Tibial artery (tissue), 4 donors: ENCODE measurements around the gene LEAP2.
"Not testable (repeated sequence)": the region's sequence is repeated elsewhere in the genome, so short reads cannot be mapped to it uniquely, and the experiment has no call there.

Experiments
- DNase-seq, 2 donors: peaks; one replicate each; pipeline ENCODE4 v3.0.0-alpha.2; 2019
- H3K27ac ChIP-seq, 2 donors: fragments of 200-600 bp; sonication (generic) in 1 of 2; 1 replicate in 1 of 2; 2 replicates in 1 of 2; pipeline ENCODE4 v1.5.1; 2018 to 2019; ENCODE audit warnings: mild to moderate bottlenecking in 1 of 2
- H3K27me3 ChIP-seq, 2 donors: fragments of 200-600 bp; sonication (generic) in 1 of 2; one replicate each; pipeline versions ENCODE4 v1.5.1 to v1.6.0; 2016 to 2019
- H3K36me3 ChIP-seq, 3 donors: fragments of 200-600 bp; sonication (generic) in 2 of 3; one replicate each; pipeline ENCODE4 v1.5.1; 2016 to 2019; ENCODE audit warnings: mild to moderate bottlenecking in 2 of 3
- H3K4me1 ChIP-seq, 4 donors: fragments of 200-600 bp; sonication (generic) in 2 of 4; 1 replicate in 3 of 4; 2 replicates in 1 of 4; pipeline ENCODE4 v1.5.1; 2016 to 2019
- H3K4me3 ChIP-seq, 2 donors: fragments of 200-600 bp; sonication (generic) in 1 of 2; 1 replicate in 1 of 2; 2 replicates in 1 of 2; pipeline ENCODE4 v1.5.1; 2018 to 2019; ENCODE audit warnings: mild to moderate bottlenecking in 2 of 2
- H3K9me3 ChIP-seq, 3 donors: fragments of 200-600 bp; sonication (generic) in 1 of 3; one replicate each; pipeline ENCODE4 v1.5.1; 2016 to 2019
- CTCF ChIP-seq, 2 experiments: fragments of 200-600 bp in 1 of 2; fragments of 450-650 bp in 1 of 2; IDR thresholded peaks; one replicate each; pipeline ENCODE4 v1.5.1; 2017 to 2019; ENCODE audit warnings: antibody characterized with exemption in 2 of 2, mild to moderate bottlenecking in 1 of 2, moderate library complexity in 1 of 2
- intact Hi-C: fragments of 100-400 bp; cut with DNase I; formaldehyde crosslinking; loops from one replicate; pipeline ENCODE4 v1.15.0; 2023; ENCODE audit warnings: low total_unique reads

The LEAP2 gene

GRCh38 chr5:132848270-132848669, 25.2 kb upstream of the LEAP2 start:
- no peak for TF ChIP-seq CTCF (IDR thresholded peaks at IDR 0.05)
- Histone ChIP-seq H3K4me1 (no peaks in the 10 kb centered on the region), H3K27me3 (no peaks in the 10 kb centered on the region), H3K4me3 (no peak overlapping the region), H3K36me3 (no peaks in the 10 kb centered on the region), H3K9me3 (no peaks in the 10 kb centered on the region), H3K27ac (no peak overlapping the region)
- no peak for DNase-seq
- intact Hi-C loops = no loop called here

- TF ChIP-seq CTCF (IDR thresholded peaks at IDR 0.05) = no peak
Observed at GRCh38 chr5:132849347-132849746, 24.1 kb upstream of the LEAP2 start.

GRCh38 chr5:132850066-132850465, 23.4 kb upstream of the LEAP2 start:
- H3K9me3 ChIP-seq = no peaks in the 10 kb centered on the region
- no peaks in the 10 kb centered on the region for H3K4me1 ChIP-seq
- intact Hi-C loops = no loop called here

More at GRCh38 chr5:132849347-132849746, 24.1 kb upstream of the LEAP2 start:
- intact Hi-C loops = no loop called here
- Histone ChIP-seq H3K4me1 (no peaks in the 10 kb centered on the region), H3K36me3 (no peaks in the 10 kb centered on the region), H3K4me3 (no peak overlapping the region), H3K9me3 (no peaks in the 10 kb centered on the region), H3K27ac (no peak overlapping the region), H3K27me3 (no peaks in the 10 kb centered on the region)
- no peak for DNase-seq

GRCh38 chr5:132853323-132853722, 20.1 kb upstream of the LEAP2 start:
- Histone ChIP-seq H3K9me3 (no peaks in the 10 kb centered on the region), H3K4me3 (no peak overlapping the region), H3K4me1 (no peaks in the 10 kb centered on the region), H3K36me3 (no peaks in the 10 kb centered on the region), H3K27me3 (no peaks in the 10 kb centered on the region), H3K27ac (no peak overlapping the region)
- intact Hi-C loops = no loop called here
- no peak for DNase-seq
- TF ChIP-seq CTCF (IDR thresholded peaks at IDR 0.05) = no peak

More at GRCh38 chr5:132850066-132850465, 23.4 kb upstream of the LEAP2 start:
- no peak for DNase-seq
- H3K36me3 ChIP-seq = no peaks in the 10 kb centered on the region
- H3K27me3 ChIP-seq = no peaks in the 10 kb centered on the region
- TF ChIP-seq CTCF (IDR thresholded peaks at IDR 0.05) = no peak
- no peak overlapping the region for H3K27ac ChIP-seq
- H3K4me3 ChIP-seq = no peak overlapping the region

- H3K4me1 ChIP-seq = no peaks in the 10 kb centered on the region
- H3K27ac ChIP-seq = no peak overlapping the region
- no peaks in the 10 kb centered on the region for H3K36me3 ChIP-seq
- TF ChIP-seq CTCF (IDR thresholded peaks at IDR 0.05) = no peak
- H3K27me3 ChIP-seq = no peaks in the 10 kb centered on the region
- no peak overlapping the region for H3K4me3 ChIP-seq
- no peaks in the 10 kb centered on the region for H3K9me3 ChIP-seq
- intact Hi-C loops = no loop called here
- DNase-seq = no peak
Observed at GRCh38 chr5:132853790-132854189, 19.7 kb upstream of the LEAP2 start.

GRCh38 chr5:132854301-132854700, 19.2 kb upstream of the LEAP2 start:
- intact Hi-C loops = no loop called here
- Histone ChIP-seq H3K9me3 (no peaks in the 10 kb centered on the region), H3K27ac (no peak overlapping the region), H3K4me1 (no peaks in the 10 kb centered on the region), H3K27me3 (no peaks in the 10 kb centered on the region), H3K36me3 (no peaks in the 10 kb centered on the region), H3K4me3 (no peak overlapping the region)
- no peak for DNase-seq
- TF ChIP-seq CTCF (IDR thresholded peaks at IDR 0.05) = no peak

- intact Hi-C loops = not testable (repeated sequence)
Observed at GRCh38 chr5:132854992-132855391, 18.5 kb upstream of the LEAP2 start.

More at GRCh38 chr5:132854992-132855391, 18.5 kb upstream of the LEAP2 start:
- H3K4me1 ChIP-seq, H3K27ac ChIP-seq, H3K9me3 ChIP-seq, H3K4me3 ChIP-seq, DNase-seq, H3K36me3 ChIP-seq, H3K27me3 ChIP-seq: not testable (repeated sequence)
